Measurements from ENCODE around the gene WDR72.

Gene WDR72

GRCh38 chr15:53739651-53740050 is 19.8 kb downstream of the WDR72 start:
- no peak for TF ChIP-seq CTCF (IDR thresholded peaks at IDR 0.05; ENCODE audit: insufficient read depth, missing control alignments)
- no peak for FAIRE-seq
- DNase-seq (ENCODE audit: insufficient read length, low spot score): no peak

GRCh38 chr15:53739187-53739586 is 20.3 kb downstream of the WDR72 start:
- DNase-seq (ENCODE audit: insufficient read length, low spot score) (no peak), FAIRE-seq (no peak)
- TF ChIP-seq CTCF (IDR thresholded peaks at IDR 0.05; ENCODE audit: insufficient read depth, missing control alignments): no peak

GRCh38 chr15:53721334-53722087 is 38.0 kb downstream of the WDR72 start:
- TF ChIP-seq CTCF (IDR thresholded peaks at IDR 0.05; ENCODE audit: insufficient read depth, missing control alignments): no peak
- FAIRE-seq (no peak), DNase-seq (ENCODE audit: insufficient read length, low spot score) (no peak)

GRCh38 chr15:53716909-53717876 is 42.3 kb downstream of the WDR72 start:
- TF ChIP-seq CTCF (IDR thresholded peaks at IDR 0.05; ENCODE audit: insufficient read depth, missing control alignments): peak; percentile 52
- FAIRE-seq (no peak), DNase-seq (ENCODE audit: insufficient read length, low spot score) (no peak)

GRCh38 chr15:53713218-53713617 is 46.2 kb downstream of the WDR72 start:
- TF ChIP-seq CTCF (IDR thresholded peaks at IDR 0.05; ENCODE audit: insufficient read depth, missing control alignments): no peak
- DNase-seq (ENCODE audit: insufficient read length, low spot score) (no peak), FAIRE-seq (no peak)

- no peak for TF ChIP-seq CTCF (IDR thresholded peaks at IDR 0.05; ENCODE audit: insufficient read depth, missing control alignments)
- DNase-seq (ENCODE audit: insufficient read length, low spot score): no peak
- no peak for FAIRE-seq
Observed at GRCh38 chr15:53710906-53711305, 48.6 kb downstream of the WDR72 start.
